HL-60 (cell line): Measurements from ENCODE around the gene EML5.

Source experiments
- POLR2AphosphoS5 ChIP-seq: IDR thresholded peaks from 2 replicates; pipeline ENCODE4 v1.6.1; 2012; ENCODE audit warnings: low read depth
- SPI1 ChIP-seq: IDR thresholded peaks from 2 replicates; pipeline ENCODE4 v1.6.1; 2012; ENCODE audit warnings: low read depth, mild to moderate bottlenecking, borderline replicate concordance
- TF ChIP-seq, protein P1 (sequence below): IDR thresholded peaks from one replicate; pipeline ENCODE4 v1.5.1; 2011; ENCODE audit warnings: low read length, control low read depth, inconsistent platforms; ENCODE audit not compliant: insufficient read depth
- TF ChIP-seq, protein P2 (sequence below): IDR thresholded peaks from 2 replicates; pipeline ENCODE4 v1.6.1; 2012; ENCODE audit warnings: low read depth; ENCODE audit not compliant: insufficient replicate concordance

DNA sequence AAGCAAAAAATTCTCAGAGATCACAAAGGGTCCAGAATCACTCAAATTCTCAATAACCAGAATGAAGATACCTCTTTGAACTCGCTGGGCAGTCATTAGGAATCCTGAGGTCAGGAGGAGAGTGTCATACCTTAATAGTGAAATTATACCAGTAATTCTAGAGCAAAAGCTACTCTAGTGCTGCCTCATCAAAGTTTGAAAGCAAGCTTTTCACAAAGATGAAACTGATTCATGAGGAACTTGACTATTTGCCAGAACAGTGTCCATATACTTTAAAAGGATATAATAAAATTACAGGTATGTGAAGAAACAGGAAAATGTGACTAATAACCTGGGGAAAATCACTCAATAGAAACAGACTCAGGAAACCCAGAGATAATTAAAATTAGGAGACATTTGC, 44.5 kb downstream of the EML5 start:
- no peak for TF ChIP-seq POLR2AphosphoS5
- TF ChIP-seq, protein P1, sequence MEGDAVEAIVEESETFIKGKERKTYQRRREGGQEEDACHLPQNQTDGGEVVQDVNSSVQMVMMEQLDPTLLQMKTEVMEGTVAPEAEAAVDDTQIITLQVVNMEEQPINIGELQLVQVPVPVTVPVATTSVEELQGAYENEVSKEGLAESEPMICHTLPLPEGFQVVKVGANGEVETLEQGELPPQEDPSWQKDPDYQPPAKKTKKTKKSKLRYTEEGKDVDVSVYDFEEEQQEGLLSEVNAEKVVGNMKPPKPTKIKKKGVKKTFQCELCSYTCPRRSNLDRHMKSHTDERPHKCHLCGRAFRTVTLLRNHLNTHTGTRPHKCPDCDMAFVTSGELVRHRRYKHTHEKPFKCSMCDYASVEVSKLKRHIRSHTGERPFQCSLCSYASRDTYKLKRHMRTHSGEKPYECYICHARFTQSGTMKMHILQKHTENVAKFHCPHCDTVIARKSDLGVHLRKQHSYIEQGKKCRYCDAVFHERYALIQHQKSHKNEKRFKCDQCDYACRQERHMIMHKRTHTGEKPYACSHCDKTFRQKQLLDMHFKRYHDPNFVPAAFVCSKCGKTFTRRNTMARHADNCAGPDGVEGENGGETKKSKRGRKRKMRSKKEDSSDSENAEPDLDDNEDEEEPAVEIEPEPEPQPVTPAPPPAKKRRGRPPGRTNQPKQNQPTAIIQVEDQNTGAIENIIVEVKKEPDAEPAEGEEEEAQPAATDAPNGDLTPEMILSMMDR, result no peak
- TF ChIP-seq, protein P2, sequence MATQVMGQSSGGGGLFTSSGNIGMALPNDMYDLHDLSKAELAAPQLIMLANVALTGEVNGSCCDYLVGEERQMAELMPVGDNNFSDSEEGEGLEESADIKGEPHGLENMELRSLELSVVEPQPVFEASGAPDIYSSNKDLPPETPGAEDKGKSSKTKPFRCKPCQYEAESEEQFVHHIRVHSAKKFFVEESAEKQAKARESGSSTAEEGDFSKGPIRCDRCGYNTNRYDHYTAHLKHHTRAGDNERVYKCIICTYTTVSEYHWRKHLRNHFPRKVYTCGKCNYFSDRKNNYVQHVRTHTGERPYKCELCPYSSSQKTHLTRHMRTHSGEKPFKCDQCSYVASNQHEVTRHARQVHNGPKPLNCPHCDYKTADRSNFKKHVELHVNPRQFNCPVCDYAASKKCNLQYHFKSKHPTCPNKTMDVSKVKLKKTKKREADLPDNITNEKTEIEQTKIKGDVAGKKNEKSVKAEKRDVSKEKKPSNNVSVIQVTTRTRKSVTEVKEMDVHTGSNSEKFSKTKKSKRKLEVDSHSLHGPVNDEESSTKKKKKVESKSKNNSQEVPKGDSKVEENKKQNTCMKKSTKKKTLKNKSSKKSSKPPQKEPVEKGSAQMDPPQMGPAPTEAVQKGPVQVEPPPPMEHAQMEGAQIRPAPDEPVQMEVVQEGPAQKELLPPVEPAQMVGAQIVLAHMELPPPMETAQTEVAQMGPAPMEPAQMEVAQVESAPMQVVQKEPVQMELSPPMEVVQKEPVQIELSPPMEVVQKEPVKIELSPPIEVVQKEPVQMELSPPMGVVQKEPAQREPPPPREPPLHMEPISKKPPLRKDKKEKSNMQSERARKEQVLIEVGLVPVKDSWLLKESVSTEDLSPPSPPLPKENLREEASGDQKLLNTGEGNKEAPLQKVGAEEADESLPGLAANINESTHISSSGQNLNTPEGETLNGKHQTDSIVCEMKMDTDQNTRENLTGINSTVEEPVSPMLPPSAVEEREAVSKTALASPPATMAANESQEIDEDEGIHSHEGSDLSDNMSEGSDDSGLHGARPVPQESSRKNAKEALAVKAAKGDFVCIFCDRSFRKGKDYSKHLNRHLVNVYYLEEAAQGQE, result no peak
- TF ChIP-seq SPI1, result no peak
